Type B pancreatic cell (in vitro differentiated cells): ENCODE data around the gene P3H1. TPM values are rescaled to one million over a fixed set of nuclear protein-coding genes. Genes with fewer than 3 reads are reported as not detected.
"Not testable (repeated sequence)": the region's sequence is repeated elsewhere in the genome, so short reads cannot be mapped to it uniquely, and the experiment has no call there.

Experiments used
- DNase-seq: peaks from one replicate; pipeline ENCODE4 v3.0.0; 2021; ENCODE audit warnings: mixed read lengths; ENCODE audit not compliant: unreplicated experiment; ENCODE audit errors: extremely low spot score
- H3K27ac Mint-ChIP-seq: 2 replicates; pipeline ENCODE4 v1.8.0; 2021; ENCODE audit warnings: mild to moderate bottlenecking, mixed read lengths
- H3K27me3 Mint-ChIP-seq: 2 replicates; pipeline ENCODE4 v1.8.0; 2021; ENCODE audit warnings: mixed read lengths
- H3K36me3 Mint-ChIP-seq: 2 replicates; pipeline ENCODE4 v1.8.0; 2021; ENCODE audit warnings: mixed read lengths
- H3K4me1 Mint-ChIP-seq: one replicate; pipeline ENCODE4 v1.8.0; 2021; ENCODE audit warnings: mixed read lengths; ENCODE audit not compliant: unreplicated experiment
- H3K4me3 Mint-ChIP-seq: 2 replicates; pipeline ENCODE4 v1.8.0; 2021; ENCODE audit warnings: mild to moderate bottlenecking, mixed read lengths
- H3K9me3 Mint-ChIP-seq: 2 replicates; pipeline ENCODE4 v1.8.0; 2021; ENCODE audit warnings: mixed read lengths
- CTCF ChIP-seq: fragments of 200-600 bp; sonication (generic); conservative IDR thresholded peaks from 2 replicates; pipeline ENCODE4 v1.5.0; 2021; ENCODE audit warnings: antibody characterized with exemption, mild to moderate bottlenecking
- total RNA-seq: library from RNA; stranded (reverse); gene quantifications from 2 replicates; pipeline ENCODE4 v1.2.1, GENCODE V29; 2021; ENCODE audit warnings: low replicate concordance

Gene P3H1
- total RNA-seq, 1 donor from 2014 or later: 77.2 TPM

DNA sequence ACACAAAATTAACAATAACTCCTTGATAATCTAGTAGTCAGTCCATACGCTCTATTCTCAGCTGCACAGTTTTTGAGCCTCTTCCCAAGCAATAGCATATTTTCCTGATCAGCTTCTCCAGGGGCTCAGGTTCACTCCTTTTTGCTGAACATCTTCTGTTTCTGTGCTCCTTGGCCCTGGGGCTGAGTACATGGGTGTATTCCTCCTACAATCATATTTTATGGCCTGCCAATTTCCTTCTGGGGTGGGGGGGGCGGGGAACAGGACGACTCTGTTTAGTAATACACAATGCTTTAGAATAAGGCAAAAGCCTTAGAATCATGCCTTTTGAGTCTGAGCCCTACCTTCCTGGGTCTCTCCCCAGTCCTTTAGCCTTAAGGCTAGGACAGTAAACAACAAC is 35.2 kb downstream of the P3H1 start:
- Mint-ChIP-seq H3K27ac (no peak overlapping the region), H3K27me3 (no peaks in the 10 kb centered on the region), H3K36me3 (no peaks in the 10 kb centered on the region), H3K4me1 (no peaks in the 10 kb centered on the region), H3K4me3 (no peak overlapping the region), H3K9me3 (no peaks in the 10 kb centered on the region)
- no peak for TF ChIP-seq CTCF
- no peak for DNase-seq

- Mint-ChIP-seq H3K9me3 (no peaks in the 10 kb centered on the region), H3K36me3 (no peaks in the 10 kb centered on the region), H3K4me3 (no peak overlapping the region), H3K4me1 (no peaks in the 10 kb centered on the region), H3K27me3 (no peaks in the 10 kb centered on the region), H3K27ac (no peak overlapping the region)
- no peak for TF ChIP-seq CTCF
- no peak for DNase-seq
Measured at GRCh38 chr1:42730988-42731387, 35.8 kb downstream of the P3H1 start.

DNA sequence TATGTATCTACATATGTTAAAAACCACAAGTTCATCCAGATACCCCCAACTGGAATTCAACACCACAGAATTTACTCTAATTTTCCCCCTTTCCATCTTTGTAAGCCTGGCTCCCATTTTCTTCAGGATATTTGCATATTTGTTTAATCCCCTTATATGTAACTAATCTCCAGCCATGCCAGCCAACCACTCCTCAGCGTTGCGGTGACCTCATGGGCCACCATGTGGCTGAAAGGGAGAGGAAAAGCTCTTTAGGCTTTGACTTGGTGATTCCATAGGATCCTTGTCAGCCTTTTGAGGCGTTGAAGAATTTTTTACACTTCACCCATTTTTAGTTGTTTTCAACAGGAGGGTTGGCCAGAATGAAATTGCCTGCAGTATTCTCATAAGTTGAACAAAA is 36.8 kb downstream of the P3H1 start:
- TF ChIP-seq CTCF: no peak
- Mint-ChIP-seq H3K9me3 (no peaks in the 10 kb centered on the region), H3K4me3 (no peak overlapping the region), H3K27ac (no peak overlapping the region), H3K36me3 (no peaks in the 10 kb centered on the region), H3K4me1 (no peaks in the 10 kb centered on the region), H3K27me3 (no peaks in the 10 kb centered on the region)
- DNase-seq: no peak

GRCh38 chr1:42725820-42726219 is 41.0 kb downstream of the P3H1 start:
- H3K9me3 Mint-ChIP-seq, H3K27ac Mint-ChIP-seq, DNase-seq, H3K4me1 Mint-ChIP-seq, H3K27me3 Mint-ChIP-seq, H3K36me3 Mint-ChIP-seq, H3K4me3 Mint-ChIP-seq: not testable (repeated sequence)

GRCh38 chr1:42723511-42723910 is 43.3 kb downstream of the P3H1 start:
- no peak for TF ChIP-seq CTCF
- Mint-ChIP-seq H3K27me3 (no peaks in the 10 kb centered on the region), H3K27ac (no peak overlapping the region), H3K4me3 (no peak overlapping the region), H3K9me3 (no peaks in the 10 kb centered on the region), H3K4me1 (no peaks in the 10 kb centered on the region), H3K36me3 (no peaks in the 10 kb centered on the region)
- DNase-seq: no peak

- not testable (repeated sequence) for H3K27me3 Mint-ChIP-seq, H3K4me1 Mint-ChIP-seq, H3K36me3 Mint-ChIP-seq, H3K4me3 Mint-ChIP-seq, H3K27ac Mint-ChIP-seq, H3K9me3 Mint-ChIP-seq, DNase-seq
Measured at GRCh38 chr1:42722403-42722802, 44.4 kb downstream of the P3H1 start.

DNA sequence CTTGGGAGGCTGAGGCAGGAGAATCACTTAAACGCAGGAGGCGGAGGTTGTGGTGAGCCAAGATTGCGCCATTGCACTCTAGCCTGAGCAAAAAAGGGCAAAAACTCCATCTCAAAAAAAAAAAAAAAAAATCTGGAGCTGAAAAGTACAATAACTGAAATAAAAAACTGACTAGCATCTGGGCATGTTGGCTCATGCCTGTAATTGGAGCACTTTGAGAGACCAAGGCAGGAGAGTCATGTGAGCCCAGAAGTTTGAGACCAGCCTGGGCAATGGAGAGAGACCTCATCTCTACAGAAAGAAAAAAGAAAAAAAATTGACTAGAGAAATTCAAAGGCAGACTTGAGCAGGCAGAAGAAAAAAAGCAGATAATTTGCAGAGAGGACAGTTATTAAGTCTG is 44.9 kb downstream of the P3H1 start:
- no peak overlapping the region for H3K4me3 Mint-ChIP-seq
- H3K27ac Mint-ChIP-seq: no peak overlapping the region
- no peaks in the 10 kb centered on the region for H3K4me1 Mint-ChIP-seq
- no peak for DNase-seq
- no peaks in the 10 kb centered on the region for H3K27me3 Mint-ChIP-seq
- peaks cover 4% of the 10 kb centered on the region for H3K36me3 Mint-ChIP-seq
- no peak for TF ChIP-seq CTCF
- H3K9me3 Mint-ChIP-seq: no peaks in the 10 kb centered on the region
